HL-60 (cell line): ENCODE measurements around the gene GPER1.

Experiments used
- CTCF ChIP-seq: IDR thresholded peaks from one replicate; pipeline ENCODE4 v1.5.1; 2011; ENCODE audit warnings: low read length, control low read depth, inconsistent platforms; ENCODE audit not compliant: insufficient read depth
- GABPA ChIP-seq: IDR thresholded peaks from 2 replicates; pipeline ENCODE4 v1.6.1; 2012; ENCODE audit warnings: low read depth
- POLR2AphosphoS5 ChIP-seq: IDR thresholded peaks from 2 replicates; pipeline ENCODE4 v1.6.1; 2012; ENCODE audit warnings: low read depth
- REST ChIP-seq: IDR thresholded peaks from 2 replicates; pipeline ENCODE4 v1.6.1; 2012; ENCODE audit warnings: low read depth; ENCODE audit not compliant: insufficient replicate concordance
- SPI1 ChIP-seq: IDR thresholded peaks from 2 replicates; pipeline ENCODE4 v1.6.1; 2012; ENCODE audit warnings: low read depth, mild to moderate bottlenecking, borderline replicate concordance

- no peak for TF ChIP-seq CTCF
- no peak for TF ChIP-seq POLR2AphosphoS5
- TF ChIP-seq GABPA, result no peak
- no peak for TF ChIP-seq REST
- no peak for TF ChIP-seq SPI1
Observed at GRCh38 chr7:1080921-1081255, 7.0 kb upstream of the GPER1 start.
